SK-N-MC (cell line): ENCODE data around the gene GALNT13.

Experiments
- EZH2 ChIP-seq: fragments of 200-600 bp; sonication (generic); IDR thresholded peaks from one replicate; pipeline ENCODE4 v1.6.1; 2017; ENCODE audit warnings: antibody characterized with exemption
- POLR2AphosphoS5 ChIP-seq: IDR thresholded peaks from 2 replicates; pipeline ENCODE4 v1.6.1; 2012; ENCODE audit warnings: mild to moderate bottlenecking, low read depth, low read length, borderline replicate concordance

DNA sequence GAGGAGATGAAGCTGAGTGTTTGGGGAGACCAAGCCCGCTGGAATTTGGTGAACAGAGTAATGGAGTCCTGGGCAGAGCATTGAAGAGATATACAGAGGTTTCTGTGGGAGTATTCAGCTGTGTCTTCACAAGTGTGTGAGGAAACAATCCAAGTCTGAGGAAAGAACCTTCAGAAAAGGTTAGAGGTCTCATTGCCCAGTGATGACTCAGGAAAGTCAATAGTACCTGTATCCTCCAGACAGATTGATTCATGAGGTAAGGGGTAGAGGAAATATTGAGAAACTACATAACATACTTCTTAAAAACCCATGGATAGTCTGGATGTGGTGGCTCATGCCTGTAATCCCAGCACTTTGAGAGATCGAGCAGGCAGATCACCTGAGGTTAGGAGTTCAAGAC lies 392.3 kb downstream of the GALNT13 start:
- TF ChIP-seq EZH2 (no peak), POLR2AphosphoS5 (no peak)
